ENCODE results near the gene ZNG1B.
"Not testable (repeated sequence)": the region's sequence is repeated elsewhere in the genome, so short reads cannot be mapped to it uniquely, and the experiment has no call there.

Gene ZNG1B

GRCh38 chr2:113476688-113477368 lies 39.3 kb downstream of the ZNG1B start:
- no CpG with 5 or more reads among the region's 24 CpGs for WGBS (ENCODE audit: insufficient coverage, insufficient read length)
- H3K4me3 ChIP-seq (ENCODE audit: low read length); H3K4me1 ChIP-seq (ENCODE audit: control insufficient read depth, insufficient read depth, low read length); H3K9me3 ChIP-seq (ENCODE audit: control insufficient read depth, insufficient read depth, low read length); H3K27me3 ChIP-seq (ENCODE audit: control insufficient read depth, insufficient read depth, low read length); H3K27ac ChIP-seq (ENCODE audit: low read length); H3K36me3 ChIP-seq (ENCODE audit: control insufficient read depth, insufficient read depth, low read length); DNase-seq (ENCODE audit: low read depth, low spot score): not testable (repeated sequence)

GRCh38 chr2:113496527-113496926 lies 59.0 kb downstream of the ZNG1B start:
- WGBS (ENCODE audit: insufficient coverage, insufficient read length): no CpG with 5 or more reads among the region's 13 CpGs

DNA sequence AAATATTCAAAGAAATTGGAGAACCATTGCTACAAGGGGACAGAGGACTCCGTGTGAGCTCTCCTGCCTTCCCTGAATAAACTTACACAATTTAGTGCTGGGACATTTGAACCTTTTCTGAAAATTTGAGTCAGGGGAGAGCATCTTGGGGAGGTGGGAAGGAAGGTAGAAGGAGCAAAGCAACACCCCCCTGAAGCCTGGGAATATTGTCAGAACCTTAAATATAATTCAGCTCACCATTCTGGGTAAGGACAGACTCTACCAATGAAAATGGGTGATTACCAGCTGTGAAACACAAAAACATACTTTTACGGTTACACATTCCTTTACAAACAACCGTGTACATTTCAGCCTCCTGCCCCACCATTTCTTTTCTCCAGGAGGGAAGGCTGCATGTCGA lies 60.9 kb downstream of the ZNG1B start, which contains the start of gene FOXD4L1:
TSS of gene FOXD4L1 (plus strand) at position 301 of the 400 bp plus-strand sequence. CDS start 592 bp downstream, outside the sequence.
- not testable (repeated sequence) for H3K9me3 ChIP-seq (ENCODE audit: control insufficient read depth, insufficient read depth, low read length); H3K36me3 ChIP-seq (ENCODE audit: control insufficient read depth, insufficient read depth, low read length); H3K4me1 ChIP-seq (ENCODE audit: control insufficient read depth, insufficient read depth, low read length); DNase-seq (ENCODE audit: low read depth, low spot score); H3K4me3 ChIP-seq (ENCODE audit: low read length); H3K27ac ChIP-seq (ENCODE audit: low read length)
- peaks cover 16% of the 10 kb centered on the region for H3K27me3 ChIP-seq (ENCODE audit: control insufficient read depth, insufficient read depth, low read length)
- WGBS (ENCODE audit: insufficient coverage, insufficient read length): no CpG with 5 or more reads among the region's 4 CpGs

More at GRCh38 chr2:113496527-113496926, 59.0 kb downstream of the ZNG1B start:
- not testable (repeated sequence) for H3K27me3 ChIP-seq (ENCODE audit: control insufficient read depth, insufficient read depth, low read length); H3K4me1 ChIP-seq (ENCODE audit: control insufficient read depth, insufficient read depth, low read length); DNase-seq (ENCODE audit: low read depth, low spot score); H3K4me3 ChIP-seq (ENCODE audit: low read length); H3K9me3 ChIP-seq (ENCODE audit: control insufficient read depth, insufficient read depth, low read length); H3K36me3 ChIP-seq (ENCODE audit: control insufficient read depth, insufficient read depth, low read length); H3K27ac ChIP-seq (ENCODE audit: low read length)

- not testable (repeated sequence) for H3K4me1 ChIP-seq (ENCODE audit: control insufficient read depth, insufficient read depth, low read length); H3K27ac ChIP-seq (ENCODE audit: low read length); H3K4me3 ChIP-seq (ENCODE audit: low read length); H3K9me3 ChIP-seq (ENCODE audit: control insufficient read depth, insufficient read depth, low read length); H3K36me3 ChIP-seq (ENCODE audit: control insufficient read depth, insufficient read depth, low read length); DNase-seq (ENCODE audit: low read depth, low spot score)
- H3K27me3 ChIP-seq (ENCODE audit: control insufficient read depth, insufficient read depth, low read length): peaks cover 20% of the 10 kb centered on the region
- WGBS (ENCODE audit: insufficient coverage, insufficient read length): no CpG with 5 or more reads among the region's 62 CpGs
These were observed 61.8 kb downstream of the ZNG1B start for GRCh38 chr2:113499019-113499885.

GRCh38 chr2:113499886-113500722 lies 62.6 kb downstream of the ZNG1B start:
- H3K9me3 ChIP-seq (ENCODE audit: control insufficient read depth, insufficient read depth, low read length); DNase-seq (ENCODE audit: low read depth, low spot score); H3K4me1 ChIP-seq (ENCODE audit: control insufficient read depth, insufficient read depth, low read length); H3K27ac ChIP-seq (ENCODE audit: low read length); H3K4me3 ChIP-seq (ENCODE audit: low read length); H3K36me3 ChIP-seq (ENCODE audit: control insufficient read depth, insufficient read depth, low read length): not testable (repeated sequence)
- no CpG with 5 or more reads among the region's 56 CpGs for WGBS (ENCODE audit: insufficient coverage, insufficient read length)
- peaks cover 21% of the 10 kb centered on the region for H3K27me3 ChIP-seq (ENCODE audit: control insufficient read depth, insufficient read depth, low read length)

- H3K36me3 ChIP-seq (ENCODE audit: control insufficient read depth, insufficient read depth, low read length); H3K27ac ChIP-seq (ENCODE audit: low read length); H3K9me3 ChIP-seq (ENCODE audit: control insufficient read depth, insufficient read depth, low read length); H3K4me1 ChIP-seq (ENCODE audit: control insufficient read depth, insufficient read depth, low read length); H3K4me3 ChIP-seq (ENCODE audit: low read length); DNase-seq (ENCODE audit: low read depth, low spot score): not testable (repeated sequence)
- H3K27me3 ChIP-seq (ENCODE audit: control insufficient read depth, insufficient read depth, low read length): peaks cover 21% of the 10 kb centered on the region
- WGBS (ENCODE audit: insufficient coverage, insufficient read length): no CpG with 5 or more reads among the region's 8 CpGs
These were observed 63.2 kb downstream of the ZNG1B start for GRCh38 chr2:113500723-113501038.

GRCh38 chr2:113502216-113503093 lies 65.0 kb downstream of the ZNG1B start:
- H3K4me3 ChIP-seq (ENCODE audit: low read length); DNase-seq (ENCODE audit: low read depth, low spot score); H3K9me3 ChIP-seq (ENCODE audit: control insufficient read depth, insufficient read depth, low read length); H3K36me3 ChIP-seq (ENCODE audit: control insufficient read depth, insufficient read depth, low read length); H3K4me1 ChIP-seq (ENCODE audit: control insufficient read depth, insufficient read depth, low read length); H3K27ac ChIP-seq (ENCODE audit: low read length): not testable (repeated sequence)
- WGBS (ENCODE audit: insufficient coverage, insufficient read length): no CpG with 5 or more reads among the region's 73 CpGs
- H3K27me3 ChIP-seq (ENCODE audit: control insufficient read depth, insufficient read depth, low read length): peaks cover 21% of the 10 kb centered on the region

DNA sequence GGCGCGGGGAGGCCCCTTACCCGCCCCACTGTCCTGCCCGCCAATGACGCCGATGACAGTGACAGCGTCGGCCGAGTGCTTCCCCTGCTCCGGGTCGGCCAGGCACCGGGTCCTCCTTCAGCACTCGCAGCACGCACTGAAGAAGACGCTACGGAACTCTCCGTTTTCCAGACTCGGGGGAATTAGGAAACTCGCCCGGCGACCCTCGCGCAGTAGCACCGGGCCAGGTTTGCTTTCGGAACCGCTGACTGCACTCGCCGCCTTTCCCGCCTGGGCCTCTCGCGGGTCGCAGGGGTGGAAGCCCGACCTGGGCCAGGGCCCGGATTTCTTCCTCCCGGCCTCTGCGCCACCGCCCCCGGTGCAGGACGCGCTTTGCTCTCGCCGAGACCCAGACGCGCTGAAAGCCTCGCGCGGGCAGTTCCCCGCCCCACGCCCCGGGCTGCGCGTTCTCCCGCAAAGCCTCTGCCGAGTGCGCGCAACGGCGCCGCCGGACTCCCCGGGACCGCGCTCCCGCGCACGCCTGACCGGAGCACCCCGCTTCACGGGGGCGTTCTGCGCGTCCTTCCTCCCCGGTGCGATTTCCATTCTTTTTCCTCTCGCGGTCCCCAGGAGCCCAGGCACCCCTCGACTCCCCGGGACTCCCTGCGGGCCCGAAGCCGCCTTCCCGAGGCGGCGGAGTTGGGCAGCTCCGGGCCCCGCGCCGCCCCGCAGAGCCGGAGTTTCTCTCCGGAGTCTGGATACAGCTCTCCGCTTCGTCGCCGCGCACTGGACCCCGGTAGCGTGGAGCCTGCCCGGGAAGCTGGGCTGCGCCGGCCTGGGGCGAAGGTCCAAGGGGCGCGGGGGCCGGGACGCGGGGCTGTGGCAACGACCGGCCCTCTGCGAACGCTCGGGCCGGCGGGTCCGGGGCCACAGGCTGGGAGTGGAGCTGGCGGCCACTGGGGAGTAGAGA lies 65.9 kb downstream of the ZNG1B start:
- not testable (repeated sequence) for H3K36me3 ChIP-seq (ENCODE audit: control insufficient read depth, insufficient read depth, low read length); H3K4me3 ChIP-seq (ENCODE audit: low read length); DNase-seq (ENCODE audit: low read depth, low spot score); H3K27ac ChIP-seq (ENCODE audit: low read length); H3K9me3 ChIP-seq (ENCODE audit: control insufficient read depth, insufficient read depth, low read length); H3K4me1 ChIP-seq (ENCODE audit: control insufficient read depth, insufficient read depth, low read length)
- no CpG with 5 or more reads among the region's 116 CpGs for WGBS (ENCODE audit: insufficient coverage, insufficient read length)
- H3K27me3 ChIP-seq (ENCODE audit: control insufficient read depth, insufficient read depth, low read length): peaks cover 24% of the 10 kb centered on the region

GRCh38 chr2:113504081-113504480 lies 66.6 kb downstream of the ZNG1B start:
- not testable (repeated sequence) for H3K27ac ChIP-seq (ENCODE audit: low read length); H3K9me3 ChIP-seq (ENCODE audit: control insufficient read depth, insufficient read depth, low read length); DNase-seq (ENCODE audit: low read depth, low spot score); H3K4me1 ChIP-seq (ENCODE audit: control insufficient read depth, insufficient read depth, low read length); H3K4me3 ChIP-seq (ENCODE audit: low read length); H3K36me3 ChIP-seq (ENCODE audit: control insufficient read depth, insufficient read depth, low read length)
- no CpG with 5 or more reads among the region's 23 CpGs for WGBS (ENCODE audit: insufficient coverage, insufficient read length)
- H3K27me3 ChIP-seq (ENCODE audit: control insufficient read depth, insufficient read depth, low read length): peaks cover 24% of the 10 kb centered on the region
